MM.1S (cell line): ENCODE data around the gene WFDC6.

Experiments used
- DNase-seq: peaks from one replicate; pipeline ENCODE4 v3.0.0-alpha.2; 2015
- H2AFZ ChIP-seq: fragments of 300-600 bp; sonication (generic); 2 replicates; pipeline ENCODE4 v1.6.0; 2016; ENCODE audit warnings: antibody characterized with exemption, low read length
- H3F3A ChIP-seq: fragments of 300-600 bp; sonication (generic); 2 replicates; pipeline ENCODE4 v1.6.1; 2016; ENCODE audit warnings: mild to moderate bottlenecking, antibody characterized with exemption, low read length, moderate library complexity, mixed read lengths; ENCODE audit not compliant: insufficient read depth
- H3K27ac ChIP-seq: fragments of 300-600 bp; sonication (generic); 2 replicates; pipeline ENCODE4 v1.5.1; 2016; ENCODE audit warnings: mild to moderate bottlenecking, low read length
- H3K27me3 ChIP-seq: fragments of 300-600 bp; sonication (generic); replicated peaks from 2 replicates; pipeline ENCODE4 v1.6.0; 2016; ENCODE audit warnings: low read length; ENCODE audit not compliant: insufficient read depth
- H3K36me3 ChIP-seq: fragments of 300-600 bp; sonication (generic); replicated peaks from 2 replicates; pipeline ENCODE4 v1.6.1; 2016; ENCODE audit warnings: mild to moderate bottlenecking, low read length, mixed read lengths; ENCODE audit not compliant: insufficient read depth
- H3K4me1 ChIP-seq: fragments of 300-600 bp; sonication (generic); 2 replicates; pipeline ENCODE4 v1.6.1; 2016; ENCODE audit warnings: low read length, mixed read lengths
- H3K4me2 ChIP-seq: fragments of 300-600 bp; sonication (generic); 2 replicates; pipeline ENCODE4 v1.6.0; 2016; ENCODE audit warnings: low read depth, low read length
- H3K4me3 ChIP-seq: fragments of 300-600 bp; sonication (generic); 2 replicates; pipeline ENCODE4 v1.5.1; 2016; ENCODE audit warnings: low read length, mixed read lengths
- H3K79me2 ChIP-seq: fragments of 300-600 bp; sonication (generic); 2 replicates; pipeline ENCODE4 v1.6.1; 2016; ENCODE audit warnings: mixed run types, low read length, mixed read lengths
- H3K9ac ChIP-seq: fragments of 300-600 bp; sonication (generic); 2 replicates; pipeline ENCODE4 v1.6.1; 2016; ENCODE audit warnings: low read length, mixed read lengths
- H3K9me2 ChIP-seq: fragments of 300-600 bp; sonication (generic); replicated peaks from 2 replicates; pipeline ENCODE4 v1.6.1; 2016; ENCODE audit warnings: mild to moderate bottlenecking, low read length, mixed read lengths; ENCODE audit not compliant: insufficient read depth
- H3K9me3 ChIP-seq: fragments of 300-600 bp; sonication (generic); replicated peaks from 2 replicates; pipeline ENCODE4 v1.6.1; 2016; ENCODE audit warnings: mild to moderate bottlenecking, low read length, mixed read lengths; ENCODE audit not compliant: insufficient read depth
- H4K20me1 ChIP-seq: fragments of 300-600 bp; sonication (generic); 2 replicates; pipeline ENCODE4 v1.6.1; 2016; ENCODE audit warnings: mild to moderate bottlenecking, low read length, moderate library complexity, mixed read lengths; ENCODE audit not compliant: insufficient read depth
- EZH2 ChIP-seq: fragments of 300-600 bp; sonication (generic); optimal IDR thresholded peaks from 2 replicates; pipeline ENCODE3; 2017; ENCODE audit warnings: low read depth, mild to moderate bottlenecking, antibody characterized with exemption, low read length, mixed read lengths
- EZH2phosphoT487 ChIP-seq: fragments of 300-600 bp; sonication (generic); IDR thresholded peaks from 2 replicates; pipeline ENCODE4 v1.6.1; 2018; ENCODE audit warnings: antibody characterized with exemption, low read length
- TF ChIP-seq, protein P1 (sequence below): fragments of 300-600 bp; sonication (generic); IDR thresholded peaks from 2 replicates; pipeline ENCODE4 v1.5.1; 2016; ENCODE audit warnings: antibody characterized with exemption, low read length, mixed read lengths

The WFDC6 gene

DNA sequence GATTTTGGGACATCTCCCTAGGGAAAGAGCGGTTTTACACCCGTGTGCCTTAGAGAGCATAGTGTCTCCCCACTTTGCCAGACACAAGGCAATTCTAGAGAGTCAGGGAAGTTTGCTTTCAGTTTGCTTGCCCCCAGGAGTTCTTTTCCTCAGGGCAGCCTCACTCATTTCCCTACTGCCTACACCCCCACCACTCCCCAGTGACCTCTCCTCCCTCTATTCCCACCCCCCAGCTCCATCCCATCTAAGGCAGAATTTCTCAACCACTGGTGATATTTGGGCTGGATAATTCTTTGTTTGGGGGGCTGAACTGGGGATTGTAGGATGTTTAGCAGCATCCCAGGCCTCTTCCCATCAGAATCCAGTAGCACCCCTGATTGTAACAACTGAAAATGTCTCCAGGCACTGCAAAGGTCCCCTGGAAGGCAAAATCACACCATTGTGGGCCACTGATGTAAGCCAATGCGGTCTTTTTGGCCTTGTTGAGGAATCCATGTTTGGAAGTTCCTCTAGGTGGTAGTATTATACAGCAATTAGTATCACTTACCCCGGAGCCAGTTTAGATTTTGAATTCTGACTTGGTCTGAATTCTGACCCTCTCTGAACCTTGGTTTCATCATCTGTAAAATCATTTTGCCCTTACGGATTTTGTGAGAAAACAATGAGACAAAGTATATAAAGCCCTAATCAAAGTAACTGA is 6.6 kb upstream of the WFDC6 start:
- no peaks in the 10 kb centered on the region for H3K27me3 ChIP-seq
- no peaks in the 10 kb centered on the region for H3F3A ChIP-seq
- H3K4me2 ChIP-seq, result no peak overlapping the region
- H3K9me2 ChIP-seq, result no peaks in the 10 kb centered on the region
- no peak overlapping the region for H3K27ac ChIP-seq
- TF ChIP-seq EZH2phosphoT487, result no peak
- TF ChIP-seq, protein P1, sequence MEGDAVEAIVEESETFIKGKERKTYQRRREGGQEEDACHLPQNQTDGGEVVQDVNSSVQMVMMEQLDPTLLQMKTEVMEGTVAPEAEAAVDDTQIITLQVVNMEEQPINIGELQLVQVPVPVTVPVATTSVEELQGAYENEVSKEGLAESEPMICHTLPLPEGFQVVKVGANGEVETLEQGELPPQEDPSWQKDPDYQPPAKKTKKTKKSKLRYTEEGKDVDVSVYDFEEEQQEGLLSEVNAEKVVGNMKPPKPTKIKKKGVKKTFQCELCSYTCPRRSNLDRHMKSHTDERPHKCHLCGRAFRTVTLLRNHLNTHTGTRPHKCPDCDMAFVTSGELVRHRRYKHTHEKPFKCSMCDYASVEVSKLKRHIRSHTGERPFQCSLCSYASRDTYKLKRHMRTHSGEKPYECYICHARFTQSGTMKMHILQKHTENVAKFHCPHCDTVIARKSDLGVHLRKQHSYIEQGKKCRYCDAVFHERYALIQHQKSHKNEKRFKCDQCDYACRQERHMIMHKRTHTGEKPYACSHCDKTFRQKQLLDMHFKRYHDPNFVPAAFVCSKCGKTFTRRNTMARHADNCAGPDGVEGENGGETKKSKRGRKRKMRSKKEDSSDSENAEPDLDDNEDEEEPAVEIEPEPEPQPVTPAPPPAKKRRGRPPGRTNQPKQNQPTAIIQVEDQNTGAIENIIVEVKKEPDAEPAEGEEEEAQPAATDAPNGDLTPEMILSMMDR, result peak; percentile 27
- no peak for TF ChIP-seq EZH2
- no peak overlapping the region for H3K4me3 ChIP-seq
- no peaks in the 10 kb centered on the region for H3K79me2 ChIP-seq
- no peaks in the 10 kb centered on the region for H4K20me1 ChIP-seq
- H3K9me3 ChIP-seq, result no peaks in the 10 kb centered on the region
- H3K4me1 ChIP-seq, result no peaks in the 10 kb centered on the region
- no peaks in the 10 kb centered on the region for H3K36me3 ChIP-seq
- H2AFZ ChIP-seq, result no peak overlapping the region
- H3K9ac ChIP-seq, result no peak overlapping the region
- peak; percentile 15 for DNase-seq

GRCh38 chr20:45545351-45545750 is 6.1 kb upstream of the WFDC6 start:
- no peaks in the 10 kb centered on the region for H3K9me2 ChIP-seq
- no peak for TF ChIP-seq EZH2phosphoT487
- TF ChIP-seq EZH2, result no peak
- TF ChIP-seq, protein P1, result no peak
- no peaks in the 10 kb centered on the region for H3K36me3 ChIP-seq
- H2AFZ ChIP-seq, result no peak overlapping the region
- no peaks in the 10 kb centered on the region for H3K4me1 ChIP-seq
- DNase-seq, result no peak
- H3K27me3 ChIP-seq, result no peaks in the 10 kb centered on the region
- no peaks in the 10 kb centered on the region for H3F3A ChIP-seq
- no peaks in the 10 kb centered on the region for H3K79me2 ChIP-seq
- no peak overlapping the region for H3K4me3 ChIP-seq
- H4K20me1 ChIP-seq, result no peaks in the 10 kb centered on the region
- no peak overlapping the region for H3K27ac ChIP-seq
- no peaks in the 10 kb centered on the region for H3K9me3 ChIP-seq
- H3K4me2 ChIP-seq, result no peak overlapping the region
- H3K9ac ChIP-seq, result no peak overlapping the region

DNA sequence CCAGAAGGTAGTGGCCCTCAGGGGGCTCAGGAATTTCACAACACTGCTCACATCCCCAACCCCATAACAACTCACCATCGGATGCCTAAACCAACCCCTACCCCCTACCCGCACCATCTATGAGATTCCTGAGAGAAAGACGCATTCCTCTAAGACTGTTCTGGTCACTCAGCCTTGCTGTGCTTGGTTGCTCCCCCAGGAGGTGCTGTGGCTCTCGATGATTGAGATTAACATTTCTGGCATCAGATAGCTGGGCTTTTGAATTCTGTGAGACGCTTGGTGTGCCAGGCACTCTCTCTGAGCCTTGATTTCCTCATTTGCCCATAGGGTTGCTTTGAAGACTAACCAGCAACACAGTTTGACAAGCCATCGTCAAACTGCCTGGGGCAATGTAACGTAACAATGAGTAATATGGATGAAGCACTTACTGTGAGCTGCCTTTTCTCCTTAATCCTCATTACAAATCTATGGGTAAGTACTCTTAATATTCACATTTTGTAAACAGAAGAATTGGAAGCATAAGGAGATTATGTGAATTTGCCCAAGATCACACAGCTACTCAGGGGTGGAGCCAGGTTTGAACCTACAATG is 978 bp downstream of the WFDC6 start:
- no peaks in the 10 kb centered on the region for H4K20me1 ChIP-seq
- no peaks in the 10 kb centered on the region for H3K27me3 ChIP-seq
- H3K4me2 ChIP-seq, result no peak overlapping the region
- H3K9me3 ChIP-seq, result no peaks in the 10 kb centered on the region
- H2AFZ ChIP-seq, result no peak overlapping the region
- no peak for DNase-seq
- no peaks in the 10 kb centered on the region for H3K4me1 ChIP-seq
- TF ChIP-seq EZH2phosphoT487 (no peak), EZH2 (no peak)
- TF ChIP-seq, protein P1, result no peak
- no peaks in the 10 kb centered on the region for H3K9me2 ChIP-seq
- no peak overlapping the region for H3K4me3 ChIP-seq
- H3K27ac ChIP-seq, result no peak overlapping the region
- H3K9ac ChIP-seq, result no peak overlapping the region
- H3K79me2 ChIP-seq, result no peaks in the 10 kb centered on the region
- no peaks in the 10 kb centered on the region for H3F3A ChIP-seq
- H3K36me3 ChIP-seq, result no peaks in the 10 kb centered on the region
